SK-N-SH treated with all-trans-retinoic acid at 6 μM for 48 hours (cell line): ENCODE measurements around the gene SH3BGRL.

Experiments
- CSDC2 ChIP-seq: fragments of 250-450 bp; sonication (Bioruptor Pico); IDR thresholded peaks from 2 replicates; pipeline ENCODE4 v1.5.0; 2020; ENCODE audit warnings: mild to moderate bottlenecking, moderate library complexity
- TOX ChIP-seq: fragments of 250-450 bp; sonication (Bioruptor Pico); IDR thresholded peaks from 2 replicates; pipeline ENCODE4 v1.8.0; 2021; ENCODE audit warnings: mild to moderate bottlenecking, moderate library complexity, borderline replicate concordance
- ZFP3 ChIP-seq: fragments of 250-450 bp; sonication (Bioruptor Pico); IDR thresholded peaks from 2 replicates; pipeline ENCODE4 v1.5.0; 2020; ENCODE audit warnings: mild to moderate bottlenecking, moderate library complexity
- ZFP30 ChIP-seq: fragments of 450-650 bp; formaldehyde crosslinking; IDR thresholded peaks from 2 replicates; pipeline ENCODE4 v1.5.0; 2022; ENCODE audit warnings: mild to moderate bottlenecking, moderate library complexity
- ZNF70 ChIP-seq: fragments of 450-650 bp; formaldehyde crosslinking; IDR thresholded peaks from 2 replicates; pipeline ENCODE4 v1.5.0; 2020; ENCODE audit warnings: mild to moderate bottlenecking, moderate library complexity
- ZNF8 ChIP-seq: fragments of 450-650 bp; formaldehyde crosslinking; IDR thresholded peaks from 2 replicates; pipeline ENCODE4 v1.5.0; 2020; ENCODE audit warnings: mild to moderate bottlenecking, moderate library complexity
- TF ChIP-seq, protein P1 (sequence below): fragments of 250-450 bp; sonication (Bioruptor Pico); IDR thresholded peaks from 2 replicates; pipeline ENCODE4 v1.8.0; 2021; ENCODE audit warnings: low read depth, mild to moderate bottlenecking, moderate library complexity, borderline replicate concordance
- TF ChIP-seq, protein P2 (sequence below): fragments of 250-450 bp; sonication (Bioruptor Pico); IDR thresholded peaks from 2 replicates; pipeline ENCODE4 v1.8.0; 2020; ENCODE audit warnings: mild to moderate bottlenecking, moderate library complexity, borderline replicate concordance
- TF ChIP-seq, protein P3 (sequence below): fragments of 250-450 bp; sonication (Bioruptor Pico); IDR thresholded peaks from 2 replicates; pipeline ENCODE4 v1.5.0; 2020; ENCODE audit warnings: mild to moderate bottlenecking, moderate library complexity

DNA sequence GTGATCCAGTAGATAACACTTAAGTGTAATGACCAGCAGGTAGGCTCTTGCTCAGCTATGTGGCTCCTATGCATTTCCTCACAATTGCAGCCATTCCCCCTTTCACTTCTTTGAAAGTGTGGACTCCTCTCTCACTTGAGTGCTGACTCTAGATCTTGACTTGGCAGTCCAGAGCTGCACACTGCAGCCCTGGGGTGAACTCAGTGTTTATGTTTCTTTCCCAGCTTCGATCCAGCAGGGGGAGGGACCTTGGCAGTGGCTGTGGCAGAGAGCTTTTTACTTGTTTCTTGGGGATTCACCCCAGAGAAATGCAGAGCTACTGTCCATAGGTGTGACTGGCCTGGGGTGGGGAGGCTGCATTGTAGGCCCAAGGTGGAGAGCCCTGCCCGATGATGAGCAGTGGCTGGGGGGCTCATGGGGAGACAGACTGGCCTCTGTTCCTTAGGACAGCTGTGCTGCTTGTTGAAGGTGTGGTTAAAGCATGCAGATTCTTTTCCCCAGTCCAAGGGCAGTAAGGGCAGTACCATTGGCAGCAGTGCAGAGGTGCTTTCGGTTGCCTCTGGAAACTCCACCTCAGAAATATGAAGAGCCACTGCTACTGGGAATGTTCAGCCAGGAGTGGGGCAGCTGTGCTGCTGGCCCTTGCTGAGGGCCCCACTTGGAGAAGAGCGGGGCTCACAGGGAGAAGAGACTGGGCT lies 134.7 kb downstream of the SH3BGRL start:
- TF ChIP-seq TOX (CRISPR knock-in tag): no peak
- TF ChIP-seq, protein P1, sequence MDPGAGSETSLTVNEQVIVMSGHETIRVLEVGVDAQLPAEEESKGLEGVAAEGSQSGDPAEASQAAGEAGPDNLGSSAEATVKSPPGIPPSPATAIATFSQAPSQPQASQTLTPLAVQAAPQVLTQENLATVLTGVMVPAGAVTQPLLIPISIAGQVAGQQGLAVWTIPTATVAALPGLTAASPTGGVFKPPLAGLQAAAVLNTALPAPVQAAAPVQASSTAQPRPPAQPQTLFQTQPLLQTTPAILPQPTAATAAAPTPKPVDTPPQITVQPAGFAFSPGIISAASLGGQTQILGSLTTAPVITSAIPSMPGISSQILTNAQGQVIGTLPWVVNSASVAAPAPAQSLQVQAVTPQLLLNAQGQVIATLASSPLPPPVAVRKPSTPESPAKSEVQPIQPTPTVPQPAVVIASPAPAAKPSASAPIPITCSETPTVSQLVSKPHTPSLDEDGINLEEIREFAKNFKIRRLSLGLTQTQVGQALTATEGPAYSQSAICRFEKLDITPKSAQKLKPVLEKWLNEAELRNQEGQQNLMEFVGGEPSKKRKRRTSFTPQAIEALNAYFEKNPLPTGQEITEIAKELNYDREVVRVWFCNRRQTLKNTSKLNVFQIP: no peak
- TF ChIP-seq, protein P2, sequence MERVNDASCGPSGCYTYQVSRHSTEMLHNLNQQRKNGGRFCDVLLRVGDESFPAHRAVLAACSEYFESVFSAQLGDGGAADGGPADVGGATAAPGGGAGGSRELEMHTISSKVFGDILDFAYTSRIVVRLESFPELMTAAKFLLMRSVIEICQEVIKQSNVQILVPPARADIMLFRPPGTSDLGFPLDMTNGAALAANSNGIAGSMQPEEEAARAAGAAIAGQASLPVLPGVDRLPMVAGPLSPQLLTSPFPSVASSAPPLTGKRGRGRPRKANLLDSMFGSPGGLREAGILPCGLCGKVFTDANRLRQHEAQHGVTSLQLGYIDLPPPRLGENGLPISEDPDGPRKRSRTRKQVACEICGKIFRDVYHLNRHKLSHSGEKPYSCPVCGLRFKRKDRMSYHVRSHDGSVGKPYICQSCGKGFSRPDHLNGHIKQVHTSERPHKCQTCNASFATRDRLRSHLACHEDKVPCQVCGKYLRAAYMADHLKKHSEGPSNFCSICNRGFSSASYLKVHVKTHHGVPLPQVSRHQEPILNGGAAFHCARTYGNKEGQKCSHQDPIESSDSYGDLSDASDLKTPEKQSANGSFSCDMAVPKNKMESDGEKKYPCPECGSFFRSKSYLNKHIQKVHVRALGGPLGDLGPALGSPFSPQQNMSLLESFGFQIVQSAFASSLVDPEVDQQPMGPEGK (CRISPR knock-in tag): no peak
- no peak for TF ChIP-seq CSDC2 (CRISPR knock-in tag)
- TF ChIP-seq ZFP30 (CRISPR knock-in tag): no peak
- TF ChIP-seq ZFP3: no peak
- TF ChIP-seq ZNF8: no peak
- TF ChIP-seq ZNF70: no peak
- TF ChIP-seq, protein P3, sequence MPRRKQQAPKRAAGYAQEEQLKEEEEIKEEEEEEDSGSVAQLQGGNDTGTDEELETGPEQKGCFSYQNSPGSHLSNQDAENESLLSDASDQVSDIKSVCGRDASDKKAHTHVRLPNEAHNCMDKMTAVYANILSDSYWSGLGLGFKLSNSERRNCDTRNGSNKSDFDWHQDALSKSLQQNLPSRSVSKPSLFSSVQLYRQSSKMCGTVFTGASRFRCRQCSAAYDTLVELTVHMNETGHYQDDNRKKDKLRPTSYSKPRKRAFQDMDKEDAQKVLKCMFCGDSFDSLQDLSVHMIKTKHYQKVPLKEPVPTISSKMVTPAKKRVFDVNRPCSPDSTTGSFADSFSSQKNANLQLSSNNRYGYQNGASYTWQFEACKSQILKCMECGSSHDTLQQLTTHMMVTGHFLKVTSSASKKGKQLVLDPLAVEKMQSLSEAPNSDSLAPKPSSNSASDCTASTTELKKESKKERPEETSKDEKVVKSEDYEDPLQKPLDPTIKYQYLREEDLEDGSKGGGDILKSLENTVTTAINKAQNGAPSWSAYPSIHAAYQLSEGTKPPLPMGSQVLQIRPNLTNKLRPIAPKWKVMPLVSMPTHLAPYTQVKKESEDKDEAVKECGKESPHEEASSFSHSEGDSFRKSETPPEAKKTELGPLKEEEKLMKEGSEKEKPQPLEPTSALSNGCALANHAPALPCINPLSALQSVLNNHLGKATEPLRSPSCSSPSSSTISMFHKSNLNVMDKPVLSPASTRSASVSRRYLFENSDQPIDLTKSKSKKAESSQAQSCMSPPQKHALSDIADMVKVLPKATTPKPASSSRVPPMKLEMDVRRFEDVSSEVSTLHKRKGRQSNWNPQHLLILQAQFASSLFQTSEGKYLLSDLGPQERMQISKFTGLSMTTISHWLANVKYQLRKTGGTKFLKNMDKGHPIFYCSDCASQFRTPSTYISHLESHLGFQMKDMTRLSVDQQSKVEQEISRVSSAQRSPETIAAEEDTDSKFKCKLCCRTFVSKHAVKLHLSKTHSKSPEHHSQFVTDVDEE (CRISPR knock-in tag): no peak
